K562 (cell line): ENCODE results near the gene TINAG. TPM values are rescaled to one million over a fixed set of nuclear protein-coding genes. Genes with fewer than 3 reads are reported as not detected.

ENCODE experiments used
- ATAC-seq: fragments of 200-7000 bp; cut with Tn5 transposase; 3 replicates; pipeline ENCODE4 v1.9.1; 2020; ENCODE audit warnings: moderate library complexity
- BruUV-seq: library from RNA; stranded (reverse); fragments of 400-500 nt; replicated peaks from 2 replicates; lab custom pipeline; 2021; lab: Mats Ljungman, UMichigan
- CTCF ChIA-PET: fragments of 300-600 bp; formaldehyde crosslinking; extraction: SDS; loops from one replicate; lab custom pipeline; 2021; ENCODE audit warnings: low intra/inter-chr PET ratio; lab: Yijun Ruan, JAX
- POLR2A ChIA-PET: fragments of 300-600, 350-650 bp; sonication (Branson Sonifier 250); formaldehyde crosslinking; extraction: SDS; loops from one replicate; lab custom pipeline; 2021; ENCODE audit warnings: antibody characterized with exemption, inconsistent platforms; lab: Yijun Ruan, JAX
- DNase-seq, 4 experiments: peaks; one replicate each; pipeline versions ENCODE4 v3.0.0 to v3.0.0-alpha.2; 2011 to 2018; ENCODE audit warnings: low spot score in 3 of 4, mixed read lengths in 3 of 4; ENCODE audit errors: extremely low read depth in 1 of 4
- FAIRE-seq: peaks from 2 replicates; lab custom pipeline; 2011; peaks lifted over from hg19 to GRCh38; lab: Jason Lieb, UNC
- H2AFZ ChIP-seq: 2 replicates; pipeline ENCODE4 v1.6.0; 2011; ENCODE audit warnings: low read depth, low read length, control low read depth, inconsistent platforms
- H3K27ac ChIP-seq: fragments of 200-600 bp; 3 replicates; pipeline ENCODE4 v1.8.0; 2011; ENCODE audit warnings: low read depth, mild to moderate bottlenecking, control low read depth, inconsistent platforms, low read length, moderate library complexity, mixed read lengths; ENCODE audit errors: extremely low read depth
- H3K27me3 ChIP-seq, 2 experiments: fragments of 300-600 bp in 1 of 2; 2 replicates in 1 of 2; 3 replicates in 1 of 2; pipeline versions ENCODE4 v1.6.0 to v1.8.0; 2011; ENCODE audit warnings: inconsistent platforms in 2 of 2, low read length in 2 of 2, mild to moderate bottlenecking in 1 of 2, mixed read lengths in 1 of 2, moderate library complexity in 1 of 2; ENCODE audit not compliant: control insufficient read depth in 2 of 2, insufficient read depth in 2 of 2
- H3K36me3 ChIP-seq: fragments of 300-600 bp; 3 replicates; pipeline ENCODE4 v1.8.0; 2011; ENCODE audit warnings: mild to moderate bottlenecking, low read length, inconsistent platforms; ENCODE audit not compliant: control insufficient read depth, insufficient read depth
- H3K4me1 ChIP-seq, 2 experiments: fragments of 200-600 bp in 1 of 2; replicated peaks in 1 of 2; 2 replicates in 1 of 2; 3 replicates in 1 of 2; pipeline versions ENCODE4 v1.5.1 to v1.8.0; 2011; ENCODE audit warnings: inconsistent platforms in 2 of 2, low read length in 2 of 2, mild to moderate bottlenecking in 1 of 2, mixed read lengths in 1 of 2, moderate library complexity in 1 of 2; ENCODE audit not compliant: control insufficient read depth in 2 of 2, insufficient read depth in 2 of 2
- H3K4me2 ChIP-seq: 2 replicates; pipeline ENCODE4 v1.6.1; 2011; ENCODE audit warnings: low read length, control low read depth, inconsistent platforms, mixed read lengths; ENCODE audit not compliant: insufficient read depth
- H3K4me3 ChIP-seq: fragments of 200-600 bp; sonication (generic), shearing (Covaris generic); 2 replicates; pipeline ENCODE4 v1.5.1; 2016; ENCODE audit warnings: control low read depth, inconsistent platforms
- H3K79me2 ChIP-seq: fragments of 200-600 bp; 3 replicates; pipeline ENCODE4 v1.8.0; 2011; ENCODE audit warnings: low read length, inconsistent platforms; ENCODE audit not compliant: control insufficient read depth, insufficient read depth
- H3K9ac ChIP-seq, 2 experiments: 2 replicates each; pipeline versions ENCODE4 v1.6.0 to v1.6.1; 2011; ENCODE audit warnings: low read depth in 2 of 2, low read length in 2 of 2, control low read depth in 1 of 2, inconsistent platforms in 1 of 2, mild to moderate bottlenecking in 1 of 2, mixed read lengths in 1 of 2; ENCODE audit not compliant: insufficient read depth in 1 of 2
- H3K9me1 ChIP-seq: one replicate; pipeline ENCODE4 v1.6.0; 2011; ENCODE audit warnings: inconsistent platforms, mild to moderate bottlenecking, low read length, moderate library complexity; ENCODE audit not compliant: control insufficient read depth, insufficient read depth
- H3K9me3 ChIP-seq: replicated peaks from 2 replicates; pipeline ENCODE4 v1.5.1; 2011; ENCODE audit warnings: low read depth, low read length, inconsistent platforms; ENCODE audit not compliant: control insufficient read depth, insufficient read depth
- H4K20me1 ChIP-seq: replicated peaks from 2 replicates; pipeline ENCODE4 v1.6.1; 2011; ENCODE audit warnings: low read length, inconsistent platforms, mixed read lengths; ENCODE audit not compliant: control insufficient read depth, insufficient read depth
- CBFA2T3 ChIP-seq: fragments of 450-650 bp; IDR thresholded peaks from 2 replicates; pipeline ENCODE4 v1.6.1; 2017
- E4F1 ChIP-seq: fragments of 250-450 bp; sonication (Bioruptor Pico); IDR thresholded peaks from 2 replicates; pipeline ENCODE4 v1.5.0; 2021; ENCODE audit warnings: mild to moderate bottlenecking, borderline replicate concordance
- ETV6 ChIP-seq, 3 experiments: fragments of 150-350 bp in 1 of 3; sonication (generic) in 1 of 3; formaldehyde crosslinking in 1 of 3; IDR thresholded peaks; 2 replicates each; pipeline versions ENCODE4 v1.6.1 to v1.8.0; 2014 to 2022; ENCODE audit warnings: borderline replicate concordance in 2 of 3, low read depth in 2 of 3, antibody characterized with exemption in 1 of 3, low read length in 1 of 3, mild to moderate bottlenecking in 1 of 3, missing genetic modification reagents in 1 of 3
- NCOA4 ChIP-seq: fragments of 450-650 bp; IDR thresholded peaks from 2 replicates; pipeline ENCODE4 v1.6.1; 2018; ENCODE audit warnings: mild to moderate bottlenecking; ENCODE audit not compliant: partially characterized antibody
- in situ Hi-C: fragments of 300-500 bp; cut with MboI; formaldehyde crosslinking; loops from 4 replicates; pipeline ENCODE4 v1.15.0; 2018; ENCODE audit warnings: inconsistent platforms, mixed read lengths
- intact Hi-C: fragments of 100-400 bp; cut with micrococcal nuclease; formaldehyde crosslinking; loops from 2 replicates; pipeline ENCODE4 v1.14.2; 2022
- polyA plus RNA-seq, 8 experiments: library from polyadenylated mRNA; depleted of rRNA in 4 of 8; stranded (reverse) in 5 of 8; unstranded in 3 of 8; fragments of >200 nt; fragmentation: Nextera tagmentation in 2 of 8; fragmentation: Illumina TruSeq in 1 of 8; extraction: Ambion mirVana in 2 of 8; extraction: Trizol in 1 of 8; gene quantifications; 2 replicates each; pipeline versions ENCODE4 v1.2.1 to v1.2.3, GENCODE V29; 2011 to 2014; ENCODE audit warnings: inconsistent platforms in 1 of 8, missing spikeins in 1 of 8
- total RNA-seq, 7 experiments: library from RNA; depleted of rRNA in 6 of 7; stranded (reverse); fragments of >200 nt in 6 of 7; fragmentation: Illumina TruSeq in 2 of 7; extraction: Trizol in 2 of 7; gene quantifications; 2 replicates each; pipeline versions ENCODE4 v1.2.1 to v1.2.3, GENCODE V29; 2011 to 2021; ENCODE audit warnings: low replicate concordance in 1 of 7

The TINAG gene
- total and polyA plus RNA-seq, 9 of the 15 experiments (the other 6 are each of a cell fraction or from before 2014, with no cell fraction given), result not detected

- DNase-seq, result no peak
- Histone ChIP-seq H3K9me1 (no peaks in the 10 kb centered on the region), H3K4me2 (no peak overlapping the region), H3K4me3 (no peak overlapping the region), H3K79me2 (no peaks in the 10 kb centered on the region), H4K20me1 (no peaks in the 10 kb centered on the region), H3K36me3 (no peaks in the 10 kb centered on the region), H3K9ac (no peak overlapping the region), H3K27me3 (no peaks in the 10 kb centered on the region), H3K9me3 (no peaks in the 10 kb centered on the region), H2AFZ (no peak overlapping the region), H3K27ac (no peak overlapping the region), H3K4me1 (no peaks in the 10 kb centered on the region)
- TF ChIP-seq CBFA2T3 (no peak), E4F1 (CRISPR knock-in tag) (no peak), NCOA4 (no peak), ETV6 (IDR thresholded peaks at IDR 0.05; ENCODE audit: borderline replicate concordance in 1 of 2, low read depth in 2 of 2, low read length in 1 of 2) (no peak), ETV6 (CRISPR knock-in tag; IDR thresholded peaks at IDR 0.05; ENCODE audit: borderline replicate concordance) (no peak)
- BruUV-seq, result no TSS peak
- ATAC-seq, result no peak
- FAIRE-seq, result no peak
- ChIA-PET CTCF (no interaction called here), POLR2A (no interaction called here)
- in situ Hi-C loops, result no loop called here
- intact Hi-C loops, result no loop called here
These were observed 118.8 kb downstream of the TINAG start for GRCh38 chr6:54426995-54427394.
